GM12892 (cell line): Measurements from ENCODE around the gene DPY19L3.
A peak's percentile ranks its signal among the peaks of the same experiment; 100 is the strongest.

Experiments used
- DNase-seq: peaks from one replicate; pipeline ENCODE4 v3.0.0; 2011; ENCODE audit not compliant: insufficient read length
- FAIRE-seq: peaks from 2 replicates; lab custom pipeline; 2011; peaks lifted over from hg19 to GRCh38; lab: Jason Lieb, UNC
- POLR2A ChIP-seq: IDR thresholded peaks from 2 replicates; pipeline ENCODE4 v1.6.1; 2011; ENCODE audit warnings: low read depth, low read length, control low read depth
- POLR2AphosphoS5 ChIP-seq: IDR thresholded peaks from 2 replicates; pipeline ENCODE4 v1.6.1; 2011; ENCODE audit warnings: low read depth, low read length, control low read depth
- TAF1 ChIP-seq: IDR thresholded peaks from 2 replicates; pipeline ENCODE4 v1.6.1; 2011; ENCODE audit warnings: low read depth, mild to moderate bottlenecking, control low read depth, low read length, borderline replicate concordance

The DPY19L3 gene

DNA sequence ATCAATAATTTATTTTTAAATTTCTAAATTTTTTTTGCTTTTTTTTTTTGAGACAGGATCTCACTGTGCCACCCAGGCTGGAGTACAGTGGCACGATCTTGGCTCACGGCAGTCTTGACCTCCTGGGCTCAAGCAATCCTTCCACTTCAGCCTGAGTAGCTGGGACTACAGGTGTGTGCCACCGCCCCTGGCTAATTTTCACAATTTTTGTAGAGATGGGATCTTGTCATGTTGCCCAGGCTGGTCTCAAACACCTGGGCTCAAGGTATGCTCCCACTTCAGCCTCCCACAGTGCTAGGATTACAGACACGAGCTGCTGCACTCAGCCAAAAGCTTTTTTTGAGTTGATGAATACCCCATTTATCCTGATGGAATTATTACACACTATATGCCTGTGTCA, 50.8 kb downstream of the DPY19L3 start:
- TF ChIP-seq POLR2AphosphoS5 (no peak), POLR2A (no peak), TAF1 (no peak)
- no peak for DNase-seq
- FAIRE-seq, result no peak

DNA sequence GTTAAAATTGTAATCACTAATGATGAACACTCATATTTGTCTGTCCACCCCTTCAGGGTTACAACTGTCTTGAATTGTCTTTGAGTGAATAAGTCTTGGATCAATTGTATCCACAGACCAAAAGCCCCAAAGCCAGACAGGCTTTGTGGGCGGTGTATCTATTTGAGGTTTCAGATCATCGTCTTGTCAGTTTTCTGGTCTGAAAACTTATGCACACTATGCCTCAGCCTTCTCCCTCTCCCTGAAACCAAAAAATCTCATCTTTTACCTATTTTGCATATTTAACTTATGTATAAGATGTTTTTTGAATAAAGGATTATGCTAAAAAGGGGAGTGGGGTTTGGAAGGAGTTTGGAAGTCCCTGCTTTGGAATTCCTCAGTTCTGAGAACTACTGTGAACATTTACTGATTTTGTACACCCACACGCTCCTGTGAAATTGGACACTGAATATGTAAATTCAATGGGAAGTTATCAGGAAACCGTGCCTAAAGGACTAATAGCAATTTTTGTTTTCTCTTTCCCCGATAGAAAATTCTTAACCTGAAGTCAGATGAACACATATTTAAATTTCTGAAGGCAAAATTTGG, 52.1 kb downstream of the DPY19L3 start:
- FAIRE-seq (no peak), DNase-seq (no peak)
- TF ChIP-seq TAF1, result no peak
- TF ChIP-seq POLR2AphosphoS5, result no peak
- no peak for TF ChIP-seq POLR2A

GRCh38 chr19:32458500-32459123, 53.0 kb downstream of the DPY19L3 start:
- TF ChIP-seq POLR2AphosphoS5 (no peak), POLR2A (peak; percentile 23; the same call in 1 of the 2 replicates)
- DNase-seq (no peak), FAIRE-seq (no peak)

DNA sequence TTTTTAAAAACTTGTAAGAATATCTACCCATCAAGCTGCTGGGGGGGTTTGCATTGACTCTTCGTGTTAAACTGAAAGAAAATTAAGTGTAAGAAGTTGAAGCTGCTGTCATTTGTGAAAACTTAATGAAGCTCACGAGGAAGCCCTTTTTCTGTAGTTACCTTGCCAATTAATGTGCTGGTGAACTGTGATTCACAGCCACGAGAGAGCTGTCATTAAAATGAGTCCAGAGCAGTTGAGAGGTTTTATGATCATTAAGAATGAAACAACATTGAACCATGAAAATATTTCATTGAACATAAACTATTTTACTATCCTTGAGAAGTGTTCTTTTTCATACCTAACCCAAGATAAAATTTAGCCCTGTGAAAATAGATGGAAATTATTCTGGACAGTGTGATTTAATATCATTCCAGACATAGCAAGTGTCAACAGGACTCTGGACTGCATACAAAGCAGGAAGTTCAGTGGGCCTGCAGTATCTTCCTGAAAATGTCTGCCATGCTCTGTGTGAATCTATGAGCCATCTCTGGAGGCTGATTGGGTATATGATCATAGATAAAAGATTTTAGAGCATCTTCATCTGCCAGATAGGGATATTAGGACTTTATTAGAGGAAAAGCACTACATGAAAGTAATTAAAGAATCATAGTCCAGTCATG, 53.8 kb downstream of the DPY19L3 start:
- TF ChIP-seq POLR2A (no peak), POLR2AphosphoS5 (no peak), TAF1 (no peak)
- DNase-seq (no peak), FAIRE-seq (no peak)

DNA sequence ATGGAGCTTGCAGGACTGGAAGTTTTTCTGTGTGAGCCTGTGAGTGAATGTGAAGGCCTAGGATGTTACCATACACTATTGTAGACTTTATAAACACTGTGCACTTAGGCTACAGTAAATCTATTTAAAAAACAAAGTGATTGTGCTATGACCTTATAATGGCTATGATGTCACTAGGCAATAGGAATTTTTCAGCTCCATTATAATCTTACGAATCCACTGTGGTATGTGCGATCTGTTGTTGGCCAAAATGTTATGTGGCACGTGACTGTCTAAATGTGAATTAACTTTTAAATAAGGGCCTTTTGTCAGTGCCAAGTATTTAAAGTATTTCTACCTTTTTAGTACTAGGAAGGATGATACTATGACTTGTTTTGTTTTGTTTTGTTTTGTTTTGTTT, 54.9 kb downstream of the DPY19L3 start:
- TF ChIP-seq POLR2A (no peak), TAF1 (no peak), POLR2AphosphoS5 (no peak)
- no peak for FAIRE-seq
- no peak for DNase-seq

DNA sequence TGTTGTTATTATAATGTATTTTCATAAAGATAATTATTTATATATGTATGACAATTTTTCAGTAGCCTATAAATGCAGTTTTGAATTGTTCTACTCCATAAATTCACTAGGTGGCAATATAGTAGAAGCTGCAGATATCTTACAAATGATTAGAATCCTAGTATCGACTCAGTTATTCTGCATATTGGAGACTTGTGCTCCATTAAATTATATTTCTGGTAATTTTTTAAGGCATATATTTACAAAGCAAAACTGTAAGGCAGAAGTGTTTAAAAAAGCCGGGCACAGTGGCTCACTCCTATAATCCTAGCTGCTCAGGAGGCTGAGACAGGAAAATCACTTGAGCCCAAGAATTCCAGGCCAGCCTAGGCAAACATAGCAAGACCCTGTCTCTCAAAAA, 58.7 kb downstream of the DPY19L3 start:
- no peak for DNase-seq
- FAIRE-seq, result no peak
- no peak for TF ChIP-seq POLR2A
- TF ChIP-seq POLR2AphosphoS5, result no peak
- no peak for TF ChIP-seq TAF1

GRCh38 chr19:32465176-32465575, 59.6 kb downstream of the DPY19L3 start:
- TF ChIP-seq POLR2A (no peak), POLR2AphosphoS5 (no peak), TAF1 (no peak)
- FAIRE-seq (no peak), DNase-seq (no peak)

DNA sequence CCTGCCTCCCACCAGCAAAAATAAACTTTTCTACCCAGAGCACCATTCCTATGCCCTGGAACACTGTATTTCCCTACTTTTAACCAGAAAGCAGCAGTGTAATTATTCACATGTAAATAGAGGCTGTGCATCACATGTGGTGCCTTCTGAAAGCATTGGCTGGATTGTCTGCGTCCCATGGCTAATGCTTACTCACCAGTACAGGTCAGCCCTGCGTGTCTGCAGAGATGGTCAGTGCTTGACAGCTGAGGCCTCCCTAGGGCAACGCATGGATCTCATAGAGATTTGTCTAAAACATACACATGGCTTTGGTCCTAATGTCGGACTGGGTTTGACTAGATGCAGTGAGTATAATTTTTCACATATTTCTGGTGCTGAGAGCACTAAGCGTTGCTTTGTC, 64.2 kb downstream of the DPY19L3 start:
- TF ChIP-seq TAF1 (no peak), POLR2AphosphoS5 (no peak), POLR2A (no peak)
- FAIRE-seq, result no peak
- no peak for DNase-seq

- DNase-seq (no peak), FAIRE-seq (no peak)
- TF ChIP-seq POLR2AphosphoS5, result no peak
Observed at GRCh38 chr19:32471095-32471494, 65.5 kb downstream of the DPY19L3 start.

- DNase-seq (no peak), FAIRE-seq (no peak)
- TF ChIP-seq TAF1 (no peak), POLR2AphosphoS5 (no peak), POLR2A (no peak)
Observed at GRCh38 chr19:32471811-32472210, 66.2 kb downstream of the DPY19L3 start.

- FAIRE-seq, result no peak
- TF ChIP-seq POLR2AphosphoS5 (no peak), POLR2A (no peak), TAF1 (no peak)
Observed at GRCh38 chr19:32475141-32476031, 69.8 kb downstream of the DPY19L3 start.

GRCh38 chr19:32476032-32476350, 70.4 kb downstream of the DPY19L3 start:
- no peak for DNase-seq
- no peak for FAIRE-seq
- TF ChIP-seq POLR2AphosphoS5, result no peak
- TF ChIP-seq TAF1, result no peak
- TF ChIP-seq POLR2A, result no peak

More at GRCh38 chr19:32475141-32476031, 69.8 kb downstream of the DPY19L3 start:
- DNase-seq, result no peak
